Subcutaneous abdominal adipose tissue (tissue), 5 donors: ENCODE data around the gene ARID4B.
"Not testable (repeated sequence)": the region's sequence is repeated elsewhere in the genome, so short reads cannot be mapped to it uniquely, and the experiment has no call there.

Experiments used
- H3K27ac ChIP-seq: one replicate; pipeline ENCODE4 v1.7.0; 2013; ENCODE audit warnings: low read depth, mild to moderate bottlenecking, inconsistent platforms, low read length, moderate library complexity
- H3K27me3 ChIP-seq, 5 donors: one replicate each; pipeline ENCODE4 v1.7.0; 2013; ENCODE audit warnings: low read length in 5 of 5, inconsistent platforms in 1 of 5; ENCODE audit not compliant: control insufficient read depth in 5 of 5, insufficient read depth in 4 of 5
- H3K36me3 ChIP-seq, 5 donors: one replicate each; pipeline ENCODE4 v1.7.0; 2013; ENCODE audit warnings: low read length in 5 of 5; ENCODE audit not compliant: control insufficient read depth in 5 of 5, insufficient read depth in 5 of 5
- H3K4me1 ChIP-seq, 5 donors: one replicate each; pipeline ENCODE4 v1.7.0; 2013; ENCODE audit warnings: low read length in 5 of 5, mild to moderate bottlenecking in 3 of 5, moderate library complexity in 1 of 5; ENCODE audit not compliant: control insufficient read depth in 5 of 5, insufficient read depth in 5 of 5
- H3K4me3 ChIP-seq, 5 donors: one replicate each; pipeline ENCODE4 v1.7.0; 2013; ENCODE audit warnings: low read length in 5 of 5, low read depth in 1 of 5
- H3K9ac ChIP-seq, 5 donors: one replicate each; pipeline ENCODE4 v1.7.0; 2013; ENCODE audit warnings: low read length in 5 of 5, mild to moderate bottlenecking in 4 of 5, moderate library complexity in 3 of 5
- H3K9me3 ChIP-seq, 5 donors: one replicate each; pipeline ENCODE4 v1.7.0; 2013; ENCODE audit warnings: low read length in 5 of 5; ENCODE audit not compliant: control insufficient read depth in 5 of 5
- donor health status: healthy.
- donor health status: healthy.
- donor health status: healthy.
- donor health status: healthy.
- donor health status: healthy.

ARID4B gene

DNA sequence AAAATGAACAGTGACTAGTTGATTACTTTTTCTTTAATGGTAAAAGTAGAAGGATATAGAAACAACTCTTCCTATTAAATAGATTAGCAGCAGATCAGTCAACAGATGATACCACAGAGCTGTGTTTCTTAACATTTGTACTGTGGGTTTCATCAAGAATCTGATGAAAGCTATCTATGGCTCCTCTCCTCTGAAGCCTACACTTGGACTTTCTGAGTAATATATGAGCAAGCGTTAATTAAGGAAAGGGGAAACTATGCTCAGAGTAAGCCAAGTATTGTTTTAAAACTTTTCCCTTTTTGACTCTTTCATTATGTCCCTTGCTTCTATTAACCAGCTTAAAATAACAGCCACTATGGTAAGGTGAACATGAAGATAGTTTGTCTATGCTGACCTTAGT lies 10.8 kb downstream of the ARID4B start:
- no peak overlapping the region for H3K27ac ChIP-seq
- H3K27me3 ChIP-seq: no peaks in the 10 kb centered on the region
- peaks cover 3 to 18% (median 9%) of the 10 kb centered on the region in 5 donors for H3K36me3 ChIP-seq
- no peaks in the 10 kb centered on the region for H3K9me3 ChIP-seq
- no peak overlapping the region for H3K9ac ChIP-seq
- H3K4me3 ChIP-seq: no peak overlapping the region
- H3K4me1 ChIP-seq: peaks cover 0 to 15% (median 13%) of the 10 kb centered on the region in 5 donors

DNA sequence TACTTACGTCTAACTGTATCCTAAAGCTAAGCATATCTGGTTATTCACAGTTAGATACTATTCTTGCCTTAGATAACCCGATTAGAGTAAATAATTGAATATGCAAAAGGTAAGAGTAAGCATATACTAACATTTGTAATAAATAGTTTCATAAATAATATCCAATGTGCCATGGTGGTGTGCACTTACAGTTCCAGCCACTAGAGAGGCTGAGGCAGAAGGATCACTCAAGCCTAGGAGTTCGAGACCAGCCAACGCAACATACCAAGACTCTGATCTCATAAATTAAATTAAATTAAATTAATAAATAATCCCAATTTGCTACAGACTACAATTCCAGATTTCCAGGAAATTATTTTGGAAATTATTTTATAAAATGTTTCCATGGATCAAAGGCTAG lies 12.2 kb downstream of the ARID4B start:
- Histone ChIP-seq H3K27me3 (no peaks in the 10 kb centered on the region), H3K9me3 (no peaks in the 10 kb centered on the region), H3K27ac (no peak overlapping the region), H3K9ac (no peak overlapping the region), H3K4me3 (no peak overlapping the region), H3K4me1 (peaks cover 0 to 15% (median 13%) of the 10 kb centered on the region in 5 donors), H3K36me3 (peaks cover 0 to 18% (median 9%) of the 10 kb centered on the region in 5 donors)

DNA sequence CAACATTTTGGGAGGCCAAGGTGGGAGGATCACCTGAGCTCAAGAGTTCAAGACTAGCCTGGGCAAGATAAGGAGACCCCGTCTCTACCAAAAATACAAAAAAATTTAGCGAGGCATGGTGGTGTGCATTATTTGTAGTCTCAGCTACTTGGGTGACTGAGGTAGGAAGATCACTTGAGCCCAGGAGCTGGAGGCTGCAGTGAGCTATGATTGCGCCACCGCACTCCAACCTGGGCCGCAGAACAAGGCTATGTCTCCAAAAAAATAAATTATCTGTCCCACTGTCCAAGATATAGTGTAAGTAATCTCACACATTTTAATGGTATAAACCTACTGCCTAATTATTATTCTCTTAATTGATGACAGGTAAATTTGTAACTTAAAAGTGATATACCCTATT lies 12.8 kb downstream of the ARID4B start:
- Histone ChIP-seq H3K9ac (no peak overlapping the region), H3K27ac (no peak overlapping the region), H3K27me3 (no peaks in the 10 kb centered on the region), H3K4me1 (peaks cover 0 to 15% (median 14%) of the 10 kb centered on the region in 5 donors), H3K36me3 (peaks cover 0 to 15% (median 9%) of the 10 kb centered on the region in 5 donors), H3K4me3 (no peak overlapping the region), H3K9me3 (no peaks in the 10 kb centered on the region)

DNA sequence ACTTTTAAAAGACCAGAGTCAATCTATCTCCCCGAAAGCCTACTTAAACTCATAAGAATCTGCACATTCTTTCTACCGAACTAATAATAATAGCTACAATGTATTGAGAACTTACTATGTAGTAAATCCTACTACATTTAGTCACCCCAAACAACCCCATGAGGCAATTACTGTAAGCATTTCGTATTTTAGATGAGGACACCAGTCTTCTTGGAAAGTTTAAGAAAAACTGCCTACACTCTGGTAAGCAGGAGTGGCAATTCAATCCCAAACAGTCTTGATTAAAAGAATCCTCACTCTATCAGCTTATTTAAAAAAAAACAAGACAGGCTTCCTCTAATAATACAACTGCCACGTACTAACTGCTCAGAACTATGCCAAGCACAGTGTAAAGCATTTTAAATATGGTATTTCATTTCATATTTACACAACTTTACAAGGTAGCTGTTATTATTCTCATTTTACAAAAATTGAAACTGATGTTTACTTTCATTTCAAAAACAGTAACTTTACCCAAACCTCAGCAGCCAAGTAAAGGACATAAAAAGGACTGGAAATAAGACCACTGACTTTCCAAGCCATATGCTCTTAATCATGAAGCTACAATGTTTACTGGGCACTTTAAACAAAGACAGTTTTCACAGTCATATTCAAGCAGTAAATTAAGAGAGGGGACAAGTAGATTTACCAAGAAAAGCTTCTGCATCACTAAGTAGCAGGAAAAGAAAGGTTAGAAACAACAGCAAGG lies 13.9 kb downstream of the ARID4B start:
- H3K4me1 ChIP-seq: peaks cover 0 to 17% (median 15%) of the 10 kb centered on the region in 5 donors
- H3K27ac ChIP-seq: no peak overlapping the region
- no peaks in the 10 kb centered on the region for H3K27me3 ChIP-seq
- H3K9me3 ChIP-seq: no peaks in the 10 kb centered on the region
- peaks cover 0 to 10% (median 7%) of the 10 kb centered on the region in 5 donors for H3K36me3 ChIP-seq
- H3K9ac ChIP-seq: no peak overlapping the region
- no peak overlapping the region for H3K4me3 ChIP-seq

DNA sequence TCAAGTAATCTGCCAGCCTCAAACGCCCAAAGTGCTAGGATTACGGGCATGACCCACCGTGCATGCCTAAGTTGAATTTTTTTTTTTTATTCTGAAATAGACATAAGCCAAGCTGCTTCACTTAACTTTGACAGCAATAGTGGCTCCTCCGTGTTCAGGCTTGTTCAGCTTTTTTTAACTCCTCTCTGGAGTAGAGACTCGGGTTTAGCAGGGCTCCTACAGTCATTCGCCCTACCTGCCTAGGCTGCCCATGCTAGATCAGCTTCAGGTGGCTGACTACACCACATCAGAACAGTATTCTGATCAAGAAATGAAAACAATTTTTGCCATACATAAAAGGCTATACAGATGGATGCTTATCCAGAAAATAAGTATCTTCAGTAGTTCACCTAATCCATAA lies 14.7 kb downstream of the ARID4B start:
- H3K4me1 ChIP-seq: peaks cover 0 to 17% (median 15%) of the 10 kb centered on the region in 5 donors

DNA sequence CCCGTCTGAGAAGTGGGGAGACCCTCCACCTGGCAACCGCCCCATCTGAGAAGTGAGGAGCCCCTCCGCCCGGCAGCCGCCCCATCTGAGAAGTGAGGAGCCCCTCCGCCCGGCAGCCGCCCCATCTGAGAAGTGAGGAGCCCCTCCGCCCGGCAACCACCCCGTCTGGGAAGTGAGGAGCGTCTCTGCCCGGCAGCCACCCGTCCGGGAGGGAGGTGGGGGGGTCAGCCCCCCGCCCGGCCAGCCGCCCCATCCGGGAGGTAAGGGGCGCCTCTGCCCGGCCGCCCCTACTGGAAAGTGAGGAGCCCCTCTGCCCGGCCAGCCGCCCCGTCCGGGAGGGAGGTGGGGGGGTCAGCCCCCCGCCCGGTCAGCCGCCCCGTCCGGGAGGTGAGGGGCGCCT lies 18.8 kb downstream of the ARID4B start:
- H3K27ac ChIP-seq, H3K27me3 ChIP-seq, H3K36me3 ChIP-seq, H3K4me3 ChIP-seq, H3K9me3 ChIP-seq, H3K9ac ChIP-seq: not testable (repeated sequence)
- peaks cover 0 to 38% (median 35%) of the 10 kb centered on the region in 5 donors for H3K4me1 ChIP-seq

More for the DNA sequence above, 14.7 kb downstream of the ARID4B start:
- H3K27me3 ChIP-seq: no peaks in the 10 kb centered on the region
- no peak overlapping the region for H3K27ac ChIP-seq
- H3K9me3 ChIP-seq: no peaks in the 10 kb centered on the region
- H3K4me3 ChIP-seq: no peak overlapping the region
- H3K9ac ChIP-seq: no peak overlapping the region
- H3K36me3 ChIP-seq: peaks cover 0 to 1% (median 0%) of the 10 kb centered on the region in 5 donors

DNA sequence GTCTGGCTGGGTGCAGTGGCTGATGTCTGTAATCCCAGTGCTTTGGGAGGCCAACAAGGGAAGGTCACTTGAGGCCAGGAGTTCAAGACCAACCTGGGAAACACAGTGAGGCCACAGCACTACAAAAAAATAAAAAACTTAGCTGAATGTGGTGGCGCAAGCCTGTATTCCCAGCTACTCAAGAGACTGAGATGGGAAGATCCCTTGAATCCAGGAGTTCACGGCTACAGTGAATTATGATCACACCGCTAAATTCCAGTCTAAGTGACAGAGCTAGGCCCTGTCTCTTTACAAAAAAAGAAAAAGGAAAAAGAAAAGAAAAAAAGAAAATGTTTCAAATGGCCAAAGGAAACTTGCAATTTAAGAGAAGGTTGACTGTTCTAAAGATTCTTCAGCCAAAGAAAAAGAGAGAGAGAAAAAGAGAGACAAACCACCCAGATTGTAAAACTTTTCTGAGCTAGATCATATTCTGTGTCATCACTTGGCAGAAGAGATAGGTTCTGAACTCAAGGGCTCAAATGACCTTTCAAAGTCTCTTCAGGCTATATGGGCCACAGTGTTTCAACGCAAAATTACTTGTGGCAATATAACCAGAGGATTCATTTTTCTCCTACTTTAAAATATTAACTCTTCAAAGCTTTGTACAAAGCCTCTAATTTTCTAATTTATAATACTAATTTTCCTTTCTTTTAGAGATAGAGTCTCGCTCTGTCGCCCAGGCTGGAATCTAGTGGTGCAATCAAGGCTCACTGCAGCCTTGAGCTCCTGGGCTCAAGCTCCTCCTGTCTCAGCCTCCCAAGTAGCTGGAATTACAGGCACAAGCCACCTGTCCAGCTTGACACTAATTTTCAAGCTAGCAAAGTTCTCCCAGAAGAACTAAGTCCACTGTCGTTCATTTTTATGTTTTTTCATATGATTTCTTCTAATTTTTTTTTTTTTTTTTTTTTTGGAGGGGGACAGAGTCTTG lies 20.5 kb downstream of the ARID4B start:
- H3K4me3 ChIP-seq: no peak overlapping the region
- peak overlapping the region; percentile 74 for H3K27ac ChIP-seq
- H3K9ac ChIP-seq: no peak overlapping the region
- no peaks in the 10 kb centered on the region for H3K36me3 ChIP-seq
- H3K9me3 ChIP-seq: no peaks in the 10 kb centered on the region
- H3K4me1 ChIP-seq: peaks cover 0 to 31% (median 27%) of the 10 kb centered on the region in 5 donors
- H3K27me3 ChIP-seq: no peaks in the 10 kb centered on the region

DNA sequence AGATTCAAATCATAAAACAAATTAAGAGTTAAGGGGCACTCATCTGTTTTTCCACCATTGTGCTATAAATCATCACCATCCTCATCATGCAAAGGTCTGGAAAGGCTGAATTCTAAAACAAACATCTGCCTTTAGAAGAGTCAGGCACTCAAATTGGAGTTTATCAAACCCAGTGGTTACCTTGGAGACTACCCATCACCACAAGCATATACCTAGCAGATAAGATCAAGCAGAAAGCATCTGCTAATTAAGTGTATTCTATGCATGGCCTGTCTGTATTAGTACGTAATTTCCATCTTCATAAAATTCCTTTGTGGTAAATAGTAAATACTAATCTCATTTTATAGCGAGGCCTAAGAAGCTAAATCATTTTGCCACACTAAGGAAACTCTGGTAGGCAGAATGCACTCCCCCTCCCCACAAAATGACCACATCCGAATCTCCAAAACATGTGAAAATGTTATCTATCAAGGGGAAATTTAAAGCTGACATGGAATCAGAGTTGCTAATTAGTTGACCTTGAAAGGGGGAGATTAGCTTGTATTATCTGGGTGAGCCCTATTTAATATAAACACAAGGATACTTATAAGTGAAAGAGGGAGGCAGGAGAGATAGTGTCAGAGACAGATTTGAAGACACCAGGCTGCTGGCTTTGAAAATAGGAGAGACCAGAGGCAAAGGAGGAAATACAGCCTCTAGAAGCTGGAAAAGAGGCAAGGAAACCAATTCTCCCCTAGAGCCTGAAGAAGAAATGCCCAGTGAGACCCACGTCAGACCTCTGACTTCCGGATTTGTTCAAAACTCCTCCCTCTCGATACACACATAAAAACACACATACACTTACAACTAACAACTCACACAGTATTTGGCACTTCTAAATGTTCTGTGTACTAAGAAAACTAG lies 23.2 kb downstream of the ARID4B start:
- Histone ChIP-seq H3K27me3 (no peaks in the 10 kb centered on the region), H3K27ac (peak overlapping the region; percentile 55), H3K4me3 (no peak overlapping the region), H3K9ac (peak overlapping the region; percentile 4 to 22 (median 18)), H3K36me3 (no peaks in the 10 kb centered on the region), H3K9me3 (no peaks in the 10 kb centered on the region), H3K4me1 (peaks cover 0 to 29% (median 24%) of the 10 kb centered on the region in 5 donors)

DNA sequence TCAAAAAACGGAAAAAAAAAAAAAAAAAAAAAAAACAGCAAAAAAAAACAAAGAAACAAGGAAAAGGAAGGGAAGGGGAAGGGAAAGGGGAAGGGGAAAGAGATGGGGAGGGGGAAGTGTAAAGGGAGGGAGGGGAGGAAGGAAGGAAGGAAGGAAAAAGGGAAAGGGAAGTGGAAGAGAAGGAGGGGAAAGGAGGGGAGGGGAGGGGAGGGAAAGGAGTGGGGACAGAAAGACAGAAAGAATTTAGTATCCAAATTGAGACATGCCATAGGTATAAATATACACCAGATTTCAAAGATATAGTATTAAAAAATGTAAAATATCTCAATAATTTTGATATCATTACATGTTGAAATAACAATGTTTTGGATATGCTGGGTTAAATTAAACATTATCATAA lies 25.8 kb downstream of the ARID4B start:
- H3K4me3 ChIP-seq: no peak overlapping the region
- H3K4me1 ChIP-seq: peaks cover 0 to 22% (median 21%) of the 10 kb centered on the region in 5 donors
- H3K27ac ChIP-seq: no peak overlapping the region
- no peak overlapping the region for H3K9ac ChIP-seq
- no peaks in the 10 kb centered on the region for H3K27me3 ChIP-seq
- no peaks in the 10 kb centered on the region for H3K9me3 ChIP-seq
- H3K36me3 ChIP-seq: no peaks in the 10 kb centered on the region
